T follicular helper cell (primary cell): ENCODE measurements around the gene MS4A13.
"Not testable (repeated sequence)": the region's sequence is repeated elsewhere in the genome, so short reads cannot be mapped to it uniquely, and the experiment has no call there.

Source experiments
- DNase-seq: peaks from one replicate; pipeline ENCODE4 v3.0.0-alpha.2; 2020; ENCODE audit warnings: low read depth
- total RNA-seq, 2 experiments: gene quantifications; one replicate each; lab custom pipeline; 2026; lab: John Stamatoyannopoulos, UW

Gene MS4A13, protein sequence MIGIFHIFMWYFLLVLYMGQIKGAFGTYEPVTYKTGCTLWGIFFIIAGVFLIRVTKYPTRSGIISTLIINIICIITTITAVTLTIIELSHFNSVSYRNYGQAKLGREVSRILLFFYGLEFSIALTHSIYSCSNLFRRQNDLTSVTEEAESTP
- 0 reads per million in 2 experiments for total RNA-seq

DNA sequence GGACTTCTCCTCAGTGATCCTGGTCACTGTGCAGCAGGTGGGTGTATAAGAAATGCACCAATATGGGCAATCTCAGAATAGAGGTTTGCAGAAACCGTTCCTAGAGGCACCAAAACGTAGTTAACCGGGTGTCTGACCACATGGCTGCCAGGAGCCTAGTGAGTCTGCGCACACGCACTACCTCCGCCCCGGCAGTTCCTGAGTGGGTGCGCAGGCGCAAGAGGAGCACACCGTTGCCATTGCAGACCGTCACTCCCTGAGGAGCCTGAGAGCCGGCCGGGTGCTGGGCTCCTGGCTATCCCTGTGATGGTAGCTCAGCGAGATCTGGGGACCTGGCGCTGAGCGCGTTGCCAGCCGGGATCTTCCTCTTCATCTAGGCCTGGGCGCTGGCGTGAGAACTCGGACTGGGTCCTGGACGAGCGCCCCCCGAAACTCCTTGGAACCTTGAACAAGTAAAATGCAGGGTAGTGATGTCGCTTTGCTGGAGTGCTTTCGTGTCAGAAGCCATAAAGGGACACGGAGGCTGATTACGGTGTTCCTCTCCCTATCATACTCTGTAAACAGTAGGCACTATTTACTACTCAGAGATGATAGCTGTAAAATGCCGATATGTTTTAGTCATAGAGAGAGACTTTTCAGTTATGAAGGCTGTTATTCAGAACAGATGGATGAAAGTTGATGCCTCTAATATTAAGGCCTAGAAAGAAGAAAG, at the start of gene MS4A13:
TSS of gene MS4A13 (plus strand) at position 249 of the 712 bp plus-strand sequence. CDS start 2,692 bp downstream, outside the sequence.
- no peak for DNase-seq

DNA sequence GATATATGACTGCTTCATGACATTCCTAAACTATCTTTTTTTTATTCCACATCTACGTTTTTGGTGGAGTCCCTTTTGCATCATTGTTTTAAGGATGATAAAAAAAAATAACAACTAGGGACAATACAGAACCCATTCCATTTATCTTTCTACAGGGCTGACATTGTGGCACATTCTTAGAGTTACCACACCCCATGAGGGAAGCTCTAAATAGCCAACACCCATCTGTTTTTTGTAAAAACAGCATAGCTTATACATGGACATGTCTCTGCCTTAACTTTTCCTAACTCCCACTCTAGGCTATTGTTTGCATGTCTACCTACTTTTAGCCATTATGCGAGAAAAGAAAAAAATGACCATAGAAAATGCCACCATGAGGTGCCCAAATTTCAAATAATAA, 46.4 kb upstream of the MS4A13 start:
- no peak for DNase-seq

DNA sequence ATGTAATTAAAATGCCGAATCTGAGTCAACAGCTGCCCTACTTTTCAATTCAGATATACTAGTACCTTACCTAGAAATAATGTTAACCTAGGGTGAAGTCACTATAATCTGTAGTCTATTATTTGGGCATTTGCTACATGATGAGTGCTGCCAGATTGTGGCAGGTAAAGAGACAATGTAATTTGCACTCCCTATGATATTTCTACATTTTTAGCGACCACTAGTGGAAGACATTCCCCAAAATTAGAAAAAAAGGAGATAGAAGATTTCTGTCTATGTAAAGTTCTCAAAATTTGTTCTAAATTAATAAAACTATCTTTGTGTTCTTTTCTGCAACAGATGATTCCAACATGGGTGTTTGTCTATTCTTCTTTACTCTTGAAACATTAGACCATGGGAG, 45.5 kb upstream of the MS4A13 start:
- no peak for DNase-seq

DNA sequence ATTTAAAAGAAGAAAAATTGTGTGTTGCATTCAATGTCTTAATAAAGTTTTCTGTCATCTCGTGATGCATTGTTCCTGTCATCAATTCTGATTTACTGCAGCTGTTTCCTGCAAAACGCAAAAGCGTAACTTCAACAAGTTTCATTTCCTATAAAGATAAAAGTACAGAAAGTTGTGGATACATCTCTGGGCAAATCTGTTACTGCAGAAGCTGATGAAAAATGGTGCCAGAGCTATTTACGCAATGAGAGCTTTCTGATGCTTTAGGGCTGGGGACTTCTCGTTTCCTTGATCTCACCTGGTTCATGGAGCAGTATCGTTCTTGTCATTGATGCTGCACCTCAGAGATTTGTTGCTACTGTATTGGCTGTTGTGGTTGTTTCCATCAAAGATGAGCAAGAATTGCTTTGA, 38.2 kb upstream of the MS4A13 start:
- no peak for DNase-seq

DNA sequence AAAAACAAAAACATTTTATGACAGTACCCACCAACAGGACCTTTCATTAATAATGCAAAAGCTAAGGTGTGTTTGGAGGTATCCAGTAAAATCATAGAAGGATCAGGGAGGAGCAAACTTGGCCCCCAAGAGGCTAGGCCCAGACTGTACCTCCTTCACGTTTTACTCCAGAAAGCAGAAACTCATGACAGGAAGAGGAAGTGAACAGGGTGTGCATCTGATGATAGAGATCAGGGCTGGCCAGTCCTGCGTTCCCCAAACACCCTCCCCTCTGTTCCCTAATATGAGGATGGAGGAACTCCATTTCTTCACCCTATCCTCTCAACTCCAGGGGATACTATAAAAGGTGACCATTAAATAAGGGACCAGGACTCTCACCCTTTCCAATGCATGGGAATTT, 32.8 kb upstream of the MS4A13 start:
- no peak for DNase-seq

DNA sequence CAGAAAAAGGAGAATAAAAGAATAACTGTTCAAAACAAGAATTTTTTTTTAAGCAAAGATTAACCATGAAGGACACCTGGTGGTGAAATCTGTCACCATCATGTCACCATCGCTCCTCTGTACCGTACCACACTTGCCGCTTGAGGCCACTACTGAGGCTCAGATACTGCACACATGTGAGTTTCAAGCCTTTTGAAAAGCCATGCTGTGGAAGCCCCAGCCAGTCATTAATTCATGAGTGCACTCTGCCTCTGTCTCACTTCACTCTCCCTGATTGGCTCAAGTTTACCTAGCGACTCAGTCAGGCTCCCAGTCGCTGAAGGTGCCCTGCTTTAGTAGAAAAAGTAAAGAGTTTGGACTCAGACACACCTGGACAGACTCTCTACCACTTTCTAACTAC, 29.2 kb upstream of the MS4A13 start:
- no peak for DNase-seq

DNA sequence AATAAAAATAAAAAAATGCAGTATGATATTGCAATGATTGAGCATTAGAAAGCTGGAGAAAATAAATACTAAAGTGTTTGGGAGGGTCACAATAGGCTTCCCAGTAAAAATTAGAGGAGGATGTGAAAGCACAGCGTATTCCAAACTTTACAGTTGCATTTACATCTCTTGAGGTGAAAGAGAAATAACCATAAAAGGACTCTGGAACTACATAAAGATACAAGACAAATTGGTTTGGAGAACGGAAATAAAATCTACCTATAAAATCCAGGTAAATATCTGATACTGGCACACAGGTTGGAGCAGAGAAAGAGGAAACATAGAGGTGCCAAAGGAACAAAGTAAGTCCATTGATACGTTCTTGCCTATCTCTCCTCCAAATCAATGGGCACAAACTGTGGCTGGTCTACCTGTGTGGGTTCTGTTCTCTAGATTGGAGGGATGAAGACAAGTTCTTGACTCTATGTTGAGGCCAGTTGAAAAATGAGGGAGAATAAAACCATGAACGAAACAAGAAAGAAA, 22.6 kb upstream of the MS4A13 start, which contains the start of gene MS4A12:
TSS of gene MS4A12 (plus strand) at position 291 of the 522 bp plus-strand sequence. CDS start 4,541 bp downstream, outside the sequence.
- DNase-seq, result no peak

DNA sequence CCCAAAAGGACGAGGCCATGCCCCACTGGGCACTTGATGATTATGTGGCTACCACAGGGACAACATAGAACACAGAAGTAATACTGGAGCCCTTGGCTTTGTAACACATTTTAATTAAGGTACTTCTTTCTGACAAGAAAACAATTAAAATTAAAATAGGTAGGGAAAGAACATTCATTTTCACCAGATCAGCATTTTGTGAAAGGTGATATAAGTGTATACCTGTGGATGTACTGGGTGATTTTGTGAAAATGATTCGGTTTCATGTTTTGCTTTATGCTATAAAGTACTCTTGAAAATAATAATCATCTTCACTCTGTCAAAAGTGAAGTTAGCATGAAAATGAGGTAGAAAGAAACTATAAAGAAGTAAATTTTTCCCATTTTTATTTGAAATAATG, 21.7 kb upstream of the MS4A13 start:
- no peak for DNase-seq

DNA sequence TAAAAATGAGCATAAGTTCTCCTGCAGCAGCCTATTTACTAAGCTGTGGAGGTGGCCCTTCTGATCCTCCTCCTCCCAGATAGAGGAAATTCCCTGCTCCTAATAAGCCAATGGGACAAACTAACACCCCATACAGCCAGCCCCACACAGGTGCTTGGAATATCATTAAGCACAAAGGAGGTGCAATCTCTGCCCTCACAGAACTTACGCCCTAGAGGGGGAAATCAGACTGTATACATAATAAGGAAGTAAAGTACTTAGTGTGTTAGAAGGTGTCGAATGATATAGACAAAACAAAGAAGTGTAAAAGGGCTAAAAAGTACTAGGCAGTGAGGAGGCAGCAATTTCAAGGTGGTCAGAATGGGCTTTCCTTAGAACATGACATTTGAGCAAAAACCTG, 16.8 kb upstream of the MS4A13 start:
- no peak for DNase-seq

DNA sequence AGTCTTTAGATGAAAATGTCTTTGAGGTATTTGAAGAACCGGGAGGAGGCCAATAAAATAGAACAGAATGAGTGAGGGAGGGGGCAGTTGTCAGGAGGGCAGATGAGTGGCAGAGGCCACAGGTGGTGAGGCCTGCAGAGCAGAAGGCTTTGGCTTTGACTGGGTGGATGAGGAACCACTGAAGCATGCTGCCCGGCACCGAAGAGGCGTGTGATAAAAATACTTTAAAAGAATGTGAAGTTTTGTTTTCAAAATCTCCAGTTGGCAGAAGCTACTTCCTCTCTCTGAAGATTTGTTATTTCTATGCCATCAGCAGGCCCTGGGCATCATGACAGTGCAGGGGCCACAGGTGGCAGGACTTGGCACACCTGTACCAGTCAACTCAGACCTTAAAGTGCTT, 16.3 kb upstream of the MS4A13 start:
- DNase-seq, result no peak

DNA sequence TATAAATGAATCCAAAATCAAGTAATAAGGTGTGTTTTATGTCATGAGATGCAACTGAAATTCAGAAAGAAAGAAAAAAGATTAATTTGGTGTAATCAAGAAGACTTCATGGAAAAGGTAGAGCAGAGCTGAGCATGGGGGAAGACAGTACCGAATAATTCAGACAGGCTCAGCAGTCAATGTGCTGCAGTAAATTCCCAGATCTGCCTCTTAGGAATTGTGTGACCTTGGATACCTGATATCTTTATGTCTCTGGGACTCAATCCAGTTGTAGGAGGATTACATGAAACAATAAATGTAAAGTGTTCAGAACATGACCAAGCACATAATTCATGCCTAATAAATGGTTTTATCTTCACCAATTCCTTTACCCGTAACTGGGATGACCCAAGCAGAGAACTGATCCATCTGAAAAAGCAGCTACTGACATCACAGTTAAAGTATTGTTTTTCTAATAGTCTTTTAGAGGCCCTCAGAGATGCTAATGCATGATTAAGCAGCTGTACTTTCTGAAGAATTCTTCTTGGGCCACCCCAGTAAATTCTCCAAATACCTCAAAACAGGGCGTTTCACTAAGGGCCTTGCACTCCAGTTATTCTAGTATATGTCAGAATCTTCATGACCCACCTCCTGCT, 14.8 kb upstream of the MS4A13 start:
- no peak for DNase-seq

DNA sequence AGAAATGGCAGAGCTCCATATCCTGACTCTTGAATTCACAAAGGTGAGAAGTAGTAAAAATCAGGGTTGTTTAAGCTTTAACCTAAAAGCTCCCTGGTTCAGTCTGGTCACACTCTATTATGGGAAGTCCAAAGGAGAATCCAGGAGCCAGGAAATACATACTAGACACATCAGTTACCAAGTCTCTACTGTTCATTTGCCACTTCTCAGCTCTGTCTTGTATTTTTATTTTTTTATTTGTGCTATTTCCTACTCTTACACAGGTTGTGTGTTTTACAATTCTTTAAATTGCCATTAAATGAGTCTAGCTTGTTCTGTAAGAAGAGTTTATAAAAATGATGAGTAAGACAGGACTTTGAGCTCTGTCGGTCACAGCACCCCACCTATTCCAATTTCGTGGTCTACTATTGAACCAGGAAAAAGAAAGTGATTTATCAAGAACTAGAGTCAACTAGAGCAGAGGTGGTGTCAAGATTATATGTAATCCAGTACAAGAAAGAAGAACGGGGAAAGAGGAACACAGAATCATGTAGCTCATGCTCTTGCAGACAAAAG, 12.9 kb upstream of the MS4A13 start:
- no peak for DNase-seq

DNA sequence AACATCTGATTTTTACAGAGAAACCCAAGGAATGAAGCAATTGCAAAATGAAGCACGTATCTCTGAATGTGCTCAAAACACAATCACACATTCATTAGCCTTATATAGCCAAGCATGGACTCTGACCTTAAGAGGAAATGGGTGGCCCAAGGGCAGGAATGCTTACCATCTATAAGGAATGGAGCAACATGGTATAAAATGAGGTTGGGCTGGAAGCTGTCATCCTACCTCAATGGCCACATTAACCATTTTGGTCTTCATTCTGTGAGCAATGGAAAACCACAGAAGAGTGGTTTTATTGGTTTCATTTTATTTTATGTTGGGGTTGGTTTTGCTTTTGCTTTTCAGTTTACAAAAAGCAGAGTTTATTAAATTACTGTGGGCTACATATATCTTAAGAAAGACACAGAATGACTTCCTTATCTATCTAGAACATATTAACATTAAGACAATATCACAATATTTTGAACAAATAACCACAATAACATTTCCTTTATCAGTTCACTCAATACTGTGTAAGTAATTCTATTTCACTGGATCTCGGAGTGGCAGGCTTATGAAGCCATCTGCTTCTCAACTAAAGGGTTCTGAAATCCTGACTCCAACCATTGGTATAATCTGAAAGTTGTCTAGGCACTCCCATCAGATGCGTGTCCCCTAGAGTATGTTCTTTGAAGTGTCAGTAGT, 10.8 kb upstream of the MS4A13 start:
- no peak for DNase-seq

DNA sequence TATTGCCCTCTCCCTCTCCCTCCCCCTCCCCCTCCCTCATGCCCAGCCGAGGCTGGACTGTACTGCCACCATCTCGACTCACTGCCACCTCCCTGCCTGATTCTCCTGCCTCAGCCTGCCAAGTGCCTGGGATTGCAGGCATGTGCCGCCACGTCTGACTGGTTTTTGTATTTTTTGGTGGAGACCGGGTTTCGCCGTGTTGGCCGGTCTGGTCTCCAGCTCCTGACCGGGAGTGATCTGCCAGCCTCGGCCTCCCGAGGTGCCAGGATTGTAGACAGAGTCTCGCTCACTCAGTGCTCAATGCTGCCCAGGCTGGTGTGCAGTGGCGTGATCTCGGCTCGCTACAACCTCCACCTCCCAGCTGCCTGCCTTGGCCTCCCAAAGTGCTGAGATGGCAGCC, 5.6 kb upstream of the MS4A13 start:
- not testable (repeated sequence) for DNase-seq

DNA sequence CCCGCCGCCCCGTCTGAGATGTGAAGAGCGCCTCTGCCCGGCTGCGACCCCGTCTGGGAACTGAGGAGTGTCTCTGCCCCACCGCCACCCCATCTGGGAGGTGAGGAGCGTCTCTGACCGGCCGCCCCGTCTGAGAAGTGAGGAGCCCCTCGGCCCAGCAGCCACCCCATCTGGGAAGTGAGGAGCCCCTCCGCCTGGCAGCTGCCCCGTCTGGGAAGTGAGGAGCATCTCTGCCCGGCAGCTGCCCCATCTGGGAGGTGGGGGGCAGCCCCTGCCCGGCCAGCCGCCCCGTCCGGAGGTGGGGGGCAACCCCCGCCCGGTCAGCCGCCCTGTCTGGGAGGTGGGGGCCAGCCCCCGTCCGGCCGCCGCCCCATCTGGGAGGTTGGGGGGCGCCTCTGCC, 5.0 kb upstream of the MS4A13 start:
- not testable (repeated sequence) for DNase-seq

DNA sequence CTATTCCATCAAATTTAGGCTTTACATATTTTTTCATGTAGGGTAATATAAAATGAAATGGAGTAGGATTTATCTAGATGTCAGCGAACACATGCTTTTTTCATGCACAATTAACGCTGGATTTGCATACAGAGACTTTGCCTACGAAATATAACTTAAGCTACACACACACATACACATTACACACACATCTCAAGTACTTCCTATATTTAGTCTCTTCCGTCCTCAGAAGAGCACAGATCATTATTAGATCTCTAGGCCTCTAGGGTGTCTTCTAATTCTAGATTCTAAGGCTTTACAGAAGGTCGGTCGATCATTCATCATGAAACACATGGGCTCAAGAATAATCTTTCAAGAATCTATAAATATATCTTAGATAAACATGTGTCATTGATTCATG, 3.8 kb upstream of the MS4A13 start:
- no peak for DNase-seq

DNA sequence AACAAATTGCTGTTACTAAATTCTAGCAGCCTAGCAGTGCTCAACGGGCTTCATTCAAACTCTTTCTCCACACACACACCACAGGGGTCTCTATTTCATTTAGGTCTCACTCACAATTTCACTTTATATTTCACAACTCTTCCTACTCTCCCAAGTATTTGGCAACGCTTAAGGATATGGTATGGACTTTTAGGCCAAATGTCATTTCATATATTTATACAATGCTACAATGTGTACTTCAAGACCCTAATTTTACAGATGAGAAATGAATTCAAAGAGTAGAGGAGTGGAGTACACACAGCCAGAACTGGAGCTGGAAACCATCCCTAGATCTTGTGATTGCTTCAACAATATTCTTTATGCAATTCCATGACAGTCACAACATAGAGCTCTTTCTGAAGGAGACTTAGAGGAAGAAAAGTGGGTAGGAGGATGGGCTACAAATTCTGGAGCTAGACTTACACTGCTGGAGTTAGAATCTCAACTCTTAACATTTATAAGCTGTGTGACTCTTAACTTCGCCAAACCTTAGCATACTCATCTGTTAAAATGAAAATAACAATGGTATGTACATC, 2.5 kb upstream of the MS4A13 start:
- no peak for DNase-seq

DNA sequence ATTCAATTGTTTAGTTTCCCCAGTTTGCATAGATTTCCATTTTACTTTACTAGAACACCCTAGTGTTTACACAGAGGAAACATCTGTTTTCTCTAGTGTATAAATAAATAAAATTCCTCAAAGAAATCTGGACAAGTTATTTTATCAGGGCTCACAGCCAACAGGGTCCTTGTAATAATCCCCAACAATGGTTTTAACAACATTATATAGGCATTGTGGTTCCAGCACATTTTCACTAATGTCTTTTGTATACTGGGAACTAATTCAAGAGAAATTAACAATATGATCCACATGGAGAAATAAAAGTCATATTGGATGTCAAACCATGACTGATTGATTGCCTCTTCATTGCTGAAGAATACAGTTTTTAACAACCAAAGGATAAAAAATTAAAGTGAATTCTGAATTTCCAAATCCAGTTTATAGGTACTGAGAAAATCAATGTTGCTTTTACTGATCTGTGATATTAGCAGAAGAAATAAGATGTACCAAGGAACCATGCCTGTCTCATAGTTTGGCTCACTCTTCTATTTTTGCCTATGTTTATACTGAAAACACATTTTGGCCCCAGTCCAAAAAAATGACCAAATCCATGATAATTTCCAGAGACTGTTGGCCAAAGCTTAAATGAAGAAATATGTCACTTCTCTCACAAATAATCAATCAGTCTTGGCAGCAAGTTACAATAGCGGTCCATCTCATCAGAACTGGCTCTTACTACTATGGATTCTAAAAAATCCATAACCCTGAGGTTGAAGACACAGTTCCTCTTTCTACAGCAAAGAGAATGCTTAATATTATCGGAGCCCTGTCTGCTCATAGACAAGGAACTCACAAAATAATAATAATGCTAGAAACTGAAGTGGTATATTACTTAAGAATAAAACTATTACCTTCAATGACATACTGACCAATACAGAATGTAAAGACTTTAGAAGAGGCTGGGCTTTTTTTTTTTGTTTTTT, 1.4 kb upstream of the MS4A13 start:
- no peak for DNase-seq

DNA sequence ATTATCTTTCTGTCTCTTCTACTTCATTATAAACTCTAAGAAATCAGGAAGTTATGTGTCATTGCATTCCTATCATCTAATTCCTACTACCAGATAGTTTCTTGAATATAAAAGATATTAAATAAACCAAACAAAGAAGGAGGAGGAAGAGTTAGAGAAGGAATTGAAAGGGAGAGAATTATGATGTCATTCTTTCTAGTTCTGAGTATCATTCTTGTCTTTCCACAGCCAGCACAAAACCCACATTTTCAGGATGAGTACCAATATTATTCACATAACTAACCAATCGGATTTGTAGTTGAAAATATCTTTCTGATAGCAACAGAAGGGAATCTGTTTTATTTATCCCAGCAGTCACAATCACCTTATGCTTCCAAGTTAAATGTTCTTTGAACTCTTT, 13.3 kb downstream of the MS4A13 start:
- no peak for DNase-seq

DNA sequence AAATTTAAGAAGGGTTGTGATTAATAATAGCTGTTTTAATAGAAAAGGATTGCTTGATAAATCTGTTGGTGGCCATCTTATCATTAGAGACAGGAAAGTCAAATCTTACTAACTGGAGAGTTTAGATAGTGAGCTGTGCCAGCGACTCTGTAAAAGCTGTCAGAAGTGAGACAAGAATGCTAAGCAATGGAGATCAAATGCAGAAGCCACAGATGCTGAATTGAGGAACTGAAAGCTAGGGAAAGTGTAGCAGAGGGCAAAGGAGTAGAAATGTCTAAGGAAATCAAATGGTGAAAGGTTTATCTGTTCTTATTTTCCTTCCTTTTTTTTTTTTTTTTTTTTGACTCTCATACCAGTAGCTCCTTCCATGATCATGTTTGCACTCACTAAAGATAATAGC, 13.7 kb downstream of the MS4A13 start:
- DNase-seq, result no peak
